Measurements from ENCODE around the gene UTY. TPM values are rescaled to one million over a fixed set of nuclear protein-coding genes. Genes with fewer than 3 reads are reported as not detected.

The UTY gene
- total RNA-seq, 1 experiment from 2014 or later: not detected

DNA sequence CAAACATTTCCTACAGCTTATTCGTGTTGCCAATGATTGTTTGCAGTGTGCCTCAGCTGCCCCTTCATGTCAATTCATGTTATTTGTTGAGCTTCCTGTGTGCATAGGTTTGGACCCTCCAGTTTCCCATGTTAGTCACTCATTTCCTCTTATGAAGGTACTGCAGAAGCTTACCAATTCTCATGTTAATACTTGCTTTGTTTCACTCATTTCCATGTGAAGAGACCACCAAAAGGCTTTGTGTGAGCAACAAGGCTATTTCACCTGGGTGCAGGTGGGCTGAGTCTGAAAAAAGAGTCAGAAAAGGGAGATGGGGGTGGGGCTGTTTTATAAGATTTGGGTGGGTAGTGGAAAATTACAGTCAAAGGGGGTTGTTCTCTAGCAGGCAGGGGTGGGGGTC lies 274.6 kb downstream of the UTY start:
- TF ChIP-seq, protein P1, sequence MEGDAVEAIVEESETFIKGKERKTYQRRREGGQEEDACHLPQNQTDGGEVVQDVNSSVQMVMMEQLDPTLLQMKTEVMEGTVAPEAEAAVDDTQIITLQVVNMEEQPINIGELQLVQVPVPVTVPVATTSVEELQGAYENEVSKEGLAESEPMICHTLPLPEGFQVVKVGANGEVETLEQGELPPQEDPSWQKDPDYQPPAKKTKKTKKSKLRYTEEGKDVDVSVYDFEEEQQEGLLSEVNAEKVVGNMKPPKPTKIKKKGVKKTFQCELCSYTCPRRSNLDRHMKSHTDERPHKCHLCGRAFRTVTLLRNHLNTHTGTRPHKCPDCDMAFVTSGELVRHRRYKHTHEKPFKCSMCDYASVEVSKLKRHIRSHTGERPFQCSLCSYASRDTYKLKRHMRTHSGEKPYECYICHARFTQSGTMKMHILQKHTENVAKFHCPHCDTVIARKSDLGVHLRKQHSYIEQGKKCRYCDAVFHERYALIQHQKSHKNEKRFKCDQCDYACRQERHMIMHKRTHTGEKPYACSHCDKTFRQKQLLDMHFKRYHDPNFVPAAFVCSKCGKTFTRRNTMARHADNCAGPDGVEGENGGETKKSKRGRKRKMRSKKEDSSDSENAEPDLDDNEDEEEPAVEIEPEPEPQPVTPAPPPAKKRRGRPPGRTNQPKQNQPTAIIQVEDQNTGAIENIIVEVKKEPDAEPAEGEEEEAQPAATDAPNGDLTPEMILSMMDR (conservative IDR thresholded peaks at IDR 0.05; ENCODE audit: low read depth, low read length): no peak
- TF ChIP-seq EZH2 (IDR thresholded peaks at IDR 0.05; ENCODE audit: low read length, unreplicated experiment) (no peak), EZH2phosphoT487 (IDR thresholded peaks at IDR 0.05; ENCODE audit: borderline replicate concordance, low read length) (no peak)
- Histone ChIP-seq H3K4me2 (ENCODE audit: low read length) (no peak overlapping the region), H4K20me1 (ENCODE audit: low read length) (no peaks in the 10 kb centered on the region), H3K9ac (ENCODE audit: low read length) (no peak overlapping the region), H3F3A (ENCODE audit: low read length, unreplicated experiment) (no peaks in the 10 kb centered on the region), H2AFZ (ENCODE audit: low read length) (no peak overlapping the region), H3K9me3 (ENCODE audit: low read length) (no peaks in the 10 kb centered on the region), H3K27me3 (ENCODE audit: low read length) (no peaks in the 10 kb centered on the region), H3K9me2 (replicated peaks; ENCODE audit: low read length) (no peaks in the 10 kb centered on the region), H3K27ac (ENCODE audit: low read length) (no peak overlapping the region), H3K4me1 (ENCODE audit: insufficient read depth, low read length) (no peaks in the 10 kb centered on the region), H3K79me2 (ENCODE audit: low read length) (no peaks in the 10 kb centered on the region), H3K4me3 (ENCODE audit: low read length) (no peak overlapping the region), H3K36me3 (ENCODE audit: low read depth, low read length) (no peaks in the 10 kb centered on the region)
- ChIA-PET CTCF (no interaction called here), POLR2A (ENCODE audit: unreplicated experiment) (no interaction called here)
- ATAC-seq: no peak
- no TSS peak for BruUV-seq (replicated peaks)
- DNase-seq: no peak
- intact Hi-C loops (cut with micrococcal nuclease): no loop called here

Other genes with a start within 250 kb of the UTY start
- not detected in 2 replicates for gene TMSB4Y, start 223.9 kb upstream of the UTY start, total RNA-seq (2014; rRNA removed)

Data from PC-3 (cell line).